Sigmoid colon (tissue), 4 donors: ENCODE data around the gene SMCO3.

Experiments used
- EP300 ChIP-seq, 4 donors: sonication (generic); formaldehyde crosslinking; IDR thresholded peaks; one replicate each; pipeline ENCODE4 v1.6.1; 2017; ENCODE audit warnings: antibody characterized with exemption in 4 of 4
- POLR2A ChIP-seq, 2 donors: fragments of 450-650 bp; IDR thresholded peaks; one replicate each; pipeline ENCODE4 v1.6.1; 2016; ENCODE audit warnings: antibody characterized with exemption in 2 of 2, mild to moderate bottlenecking in 2 of 2, moderate library complexity in 2 of 2
- POLR2AphosphoS5 ChIP-seq, 4 donors: sonication (generic); formaldehyde crosslinking; IDR thresholded peaks; one replicate each; pipeline ENCODE4 v1.6.1; 2017; ENCODE audit warnings: antibody characterized with exemption in 4 of 4
- TF ChIP-seq, protein P1 (sequence below), 4 experiments: fragments of 450-650 bp in 3 of 4; fragments of 200-600 bp in 1 of 4; IDR thresholded peaks; one replicate each; pipeline ENCODE4 v1.5.1; 2016 to 2019; ENCODE audit warnings: antibody characterized with exemption in 4 of 4, mild to moderate bottlenecking in 3 of 4, moderate library complexity in 2 of 4

DNA sequence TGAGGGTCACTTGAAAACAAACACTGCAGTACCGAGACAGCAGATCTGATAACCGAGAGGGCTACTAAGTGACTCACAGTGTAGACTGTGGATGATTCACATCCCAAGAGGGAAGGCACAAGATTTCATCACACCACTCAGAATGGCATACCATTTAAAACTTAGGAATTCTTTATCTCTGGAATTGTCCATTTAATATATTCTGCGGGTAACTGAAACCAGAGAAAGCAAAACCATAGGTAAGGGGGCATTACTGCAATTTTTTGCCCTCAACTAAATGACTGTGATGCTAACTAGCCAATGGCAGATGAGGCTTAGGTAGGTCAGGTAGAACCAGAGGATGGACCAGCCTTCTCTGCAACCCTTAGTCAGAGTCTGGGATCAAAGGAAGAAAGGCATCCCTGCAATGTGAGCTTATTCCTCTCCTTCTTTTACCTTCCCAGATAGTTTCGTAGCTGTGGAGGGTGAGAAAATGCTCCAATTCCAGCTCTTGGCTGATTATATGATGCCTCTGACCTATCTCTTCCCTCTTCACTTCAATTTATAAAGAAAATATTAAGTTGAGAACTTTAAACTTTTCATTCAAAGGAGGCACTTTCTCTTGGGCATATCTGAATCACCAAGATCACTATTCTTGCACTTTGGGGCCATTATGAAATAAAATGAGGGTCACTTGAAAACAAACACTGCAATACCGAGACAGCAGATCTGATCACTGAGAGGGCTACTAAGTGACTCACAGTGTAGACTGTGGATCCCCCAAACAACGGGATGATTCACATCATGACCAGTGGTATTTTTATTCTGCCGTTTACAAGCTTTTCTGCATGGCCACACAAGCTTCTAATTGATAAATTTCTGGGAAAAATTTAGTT lies 22.6 kb upstream of the SMCO3 start:
- TF ChIP-seq, protein P1, sequence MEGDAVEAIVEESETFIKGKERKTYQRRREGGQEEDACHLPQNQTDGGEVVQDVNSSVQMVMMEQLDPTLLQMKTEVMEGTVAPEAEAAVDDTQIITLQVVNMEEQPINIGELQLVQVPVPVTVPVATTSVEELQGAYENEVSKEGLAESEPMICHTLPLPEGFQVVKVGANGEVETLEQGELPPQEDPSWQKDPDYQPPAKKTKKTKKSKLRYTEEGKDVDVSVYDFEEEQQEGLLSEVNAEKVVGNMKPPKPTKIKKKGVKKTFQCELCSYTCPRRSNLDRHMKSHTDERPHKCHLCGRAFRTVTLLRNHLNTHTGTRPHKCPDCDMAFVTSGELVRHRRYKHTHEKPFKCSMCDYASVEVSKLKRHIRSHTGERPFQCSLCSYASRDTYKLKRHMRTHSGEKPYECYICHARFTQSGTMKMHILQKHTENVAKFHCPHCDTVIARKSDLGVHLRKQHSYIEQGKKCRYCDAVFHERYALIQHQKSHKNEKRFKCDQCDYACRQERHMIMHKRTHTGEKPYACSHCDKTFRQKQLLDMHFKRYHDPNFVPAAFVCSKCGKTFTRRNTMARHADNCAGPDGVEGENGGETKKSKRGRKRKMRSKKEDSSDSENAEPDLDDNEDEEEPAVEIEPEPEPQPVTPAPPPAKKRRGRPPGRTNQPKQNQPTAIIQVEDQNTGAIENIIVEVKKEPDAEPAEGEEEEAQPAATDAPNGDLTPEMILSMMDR (IDR thresholded peaks at IDR 0.05) = no peak
- TF ChIP-seq POLR2AphosphoS5 (IDR thresholded peaks at IDR 0.05) = no peak
- TF ChIP-seq EP300 (IDR thresholded peaks at IDR 0.05) = no peak
- no peak for TF ChIP-seq POLR2A (IDR thresholded peaks at IDR 0.05)
